Parathyroid adenoma (tissue), 2 donors: ENCODE data around the gene CLPTM1.

Source experiments
- H2AFZ ChIP-seq: fragments of 300-600 bp; sonication (generic); one replicate; pipeline ENCODE4 v1.7.0; 2017; ENCODE audit warnings: antibody characterized with exemption, mild to moderate bottlenecking
- H3K27ac ChIP-seq: fragments of 300-600 bp; sonication (generic); one replicate; pipeline ENCODE4 v1.7.0; 2017
- H3K27me3 ChIP-seq: fragments of 300-600 bp; sonication (generic); one replicate; pipeline ENCODE4 v1.7.0; 2017; ENCODE audit warnings: low read length; ENCODE audit not compliant: control insufficient read depth, insufficient read depth
- H3K36me3 ChIP-seq: fragments of 300-600 bp; sonication (generic); one replicate; pipeline ENCODE4 v1.7.0; 2017; ENCODE audit warnings: low read length; ENCODE audit not compliant: control insufficient read depth, insufficient read depth
- H3K4me1 ChIP-seq: fragments of 300-600 bp; sonication (generic); one replicate; pipeline ENCODE4 v1.7.0; 2017; ENCODE audit warnings: control low read depth
- H3K4me2 ChIP-seq: fragments of 300-600 bp; sonication (generic); one replicate; pipeline ENCODE4 v1.7.0; 2017; ENCODE audit warnings: low read length
- H3K4me3 ChIP-seq: fragments of 300-600 bp; sonication (generic); one replicate; pipeline ENCODE4 v1.7.0; 2017; ENCODE audit warnings: low read depth, low read length
- H3K79me2 ChIP-seq: fragments of 300-600 bp; sonication (generic); one replicate; pipeline ENCODE4 v1.7.0; 2017; ENCODE audit warnings: control low read depth
- H3K9ac ChIP-seq: fragments of 300-600 bp; sonication (generic); one replicate; pipeline ENCODE4 v1.7.0; 2017; ENCODE audit warnings: mild to moderate bottlenecking
- H3K9me3 ChIP-seq: fragments of 300-600 bp; sonication (generic); one replicate; pipeline ENCODE4 v1.7.0; 2017; ENCODE audit warnings: low read length; ENCODE audit not compliant: control insufficient read depth
- CTCF ChIP-seq: fragments of 300-600 bp; sonication (generic); IDR thresholded peaks from one replicate; pipeline ENCODE4 v1.7.0; 2017; ENCODE audit warnings: antibody characterized with exemption, mild to moderate bottlenecking
- donor health status: primary hyperparathyroidism.

Gene CLPTM1

DNA sequence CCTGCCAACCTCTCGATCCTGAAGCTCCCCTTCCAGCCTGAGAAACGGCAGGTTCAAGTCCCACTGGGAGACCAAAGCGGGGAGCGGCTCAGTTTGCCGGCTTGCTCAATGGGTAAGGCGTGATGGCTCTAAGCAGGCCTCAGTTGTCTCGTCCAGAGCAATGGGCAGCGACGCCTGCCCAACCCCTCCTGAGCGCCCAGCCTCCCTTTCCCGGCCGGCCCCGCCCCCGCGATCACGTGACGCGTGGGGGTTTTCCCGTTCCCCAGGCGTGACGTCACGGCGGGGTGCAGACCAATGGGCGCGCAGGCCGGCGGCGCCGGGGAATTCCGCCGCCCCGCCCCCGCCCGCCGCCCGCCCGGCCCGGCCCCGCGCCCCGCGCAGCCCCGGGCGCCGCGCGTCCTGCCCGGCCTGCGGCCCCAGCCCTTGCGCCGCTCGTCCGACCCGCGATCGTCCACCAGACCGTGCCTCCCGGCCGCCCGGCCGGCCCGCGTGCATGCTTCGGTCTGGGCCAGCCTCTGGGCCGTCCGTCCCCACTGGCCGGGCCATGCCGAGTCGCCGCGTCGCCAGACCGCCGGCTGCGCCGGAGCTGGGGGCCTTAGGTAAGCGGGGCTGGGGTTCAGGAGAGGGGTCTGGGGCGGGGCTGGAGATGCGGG is 46.0 kb downstream of the CLPTM1 start, which contains the start of gene RELB:
Gene RELB (plus strand): TSS at position 378 of the 653 bp plus-strand sequence. CDS start 116 bp downstream, at position 494.
- no peaks in the 10 kb centered on the region for H3K36me3 ChIP-seq
- H3K4me1 ChIP-seq = no peaks in the 10 kb centered on the region
- peak within 1 kb of the TSS; percentile 73 for H3K4me3 ChIP-seq
- peak within 1 kb of the TSS; percentile 95 for H3K27ac ChIP-seq
- H3K27me3 ChIP-seq = no peaks in the 10 kb centered on the region
- H2AFZ ChIP-seq = peak within 1 kb of the TSS; percentile 97
- no peak within 1 kb of the TSS for H3K9ac ChIP-seq
- no peaks in the 10 kb centered on the region for H3K79me2 ChIP-seq
- TF ChIP-seq CTCF = no peak
- no peaks in the 10 kb centered on the region for H3K9me3 ChIP-seq
- peak within 1 kb of the TSS; percentile 91 for H3K4me2 ChIP-seq

DNA sequence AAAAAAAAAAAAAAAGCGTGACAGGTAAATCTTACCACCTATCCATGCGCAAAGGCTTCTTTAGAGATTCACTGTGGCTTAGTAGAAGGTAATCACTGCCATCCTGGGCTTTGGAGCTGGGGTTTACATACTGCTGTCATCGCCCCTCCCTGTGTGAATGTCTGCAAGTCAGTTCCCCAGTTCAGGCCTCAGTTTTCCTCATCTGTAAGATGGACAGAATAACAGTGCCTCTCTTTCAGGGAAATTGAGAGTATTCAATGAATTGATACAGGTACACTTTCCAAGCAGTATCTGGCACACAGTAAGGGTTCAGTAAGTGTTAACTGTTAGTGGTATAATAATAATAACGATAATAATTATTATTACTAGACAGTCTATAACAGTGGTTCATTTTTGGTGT is 48.3 kb downstream of the CLPTM1 start:
- Histone ChIP-seq H3K27ac (no peak overlapping the region), H3K9ac (no peak overlapping the region), H2AFZ (no peak overlapping the region), H3K4me3 (no peak overlapping the region), H3K4me2 (no peak overlapping the region), H3K9me3 (no peaks in the 10 kb centered on the region), H3K36me3 (no peaks in the 10 kb centered on the region), H3K27me3 (no peaks in the 10 kb centered on the region), H3K79me2 (no peaks in the 10 kb centered on the region), H3K4me1 (no peaks in the 10 kb centered on the region)
- TF ChIP-seq CTCF = no peak

DNA sequence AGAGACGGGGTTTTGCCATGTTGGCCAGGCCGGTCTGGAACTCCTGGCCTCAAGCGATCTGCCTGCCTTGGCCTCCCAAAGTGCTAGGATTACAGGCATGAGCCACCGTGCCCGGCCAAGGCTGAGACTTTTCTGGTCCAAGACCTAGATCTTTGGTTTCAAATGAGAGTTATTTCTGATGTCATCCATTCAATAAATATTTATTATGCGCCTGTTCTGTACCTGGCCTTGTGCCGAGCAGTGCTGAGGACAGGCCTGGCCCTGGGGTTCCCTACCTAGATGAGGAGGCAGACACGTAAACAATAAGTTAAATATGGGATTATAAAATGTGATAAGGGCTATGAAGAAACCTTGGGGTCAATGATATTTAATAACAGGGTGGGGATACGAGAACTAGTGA is 50.6 kb downstream of the CLPTM1 start:
- Histone ChIP-seq H3K27ac (no peak overlapping the region), H3K9ac (no peak overlapping the region), H3K4me1 (no peaks in the 10 kb centered on the region), H3K9me3 (no peaks in the 10 kb centered on the region), H3K36me3 (no peaks in the 10 kb centered on the region), H3K27me3 (no peaks in the 10 kb centered on the region), H3K4me2 (no peak overlapping the region), H3K79me2 (no peaks in the 10 kb centered on the region), H3K4me3 (no peak overlapping the region), H2AFZ (no peak overlapping the region)
- TF ChIP-seq CTCF = no peak

- H3K4me1 ChIP-seq = no peaks in the 10 kb centered on the region
- no peaks in the 10 kb centered on the region for H3K27me3 ChIP-seq
- no peak overlapping the region for H2AFZ ChIP-seq
- no peak overlapping the region for H3K9ac ChIP-seq
- H3K79me2 ChIP-seq = no peaks in the 10 kb centered on the region
- no peak for TF ChIP-seq CTCF
- H3K27ac ChIP-seq = no peak overlapping the region
- H3K4me2 ChIP-seq = no peak overlapping the region
- no peak overlapping the region for H3K4me3 ChIP-seq
- no peaks in the 10 kb centered on the region for H3K36me3 ChIP-seq
- no peaks in the 10 kb centered on the region for H3K9me3 ChIP-seq
Observed at GRCh38 chr19:45008552-45008951, 53.4 kb downstream of the CLPTM1 start.

GRCh38 chr19:45009625-45010255 is 54.6 kb downstream of the CLPTM1 start:
- no peaks in the 10 kb centered on the region for H3K36me3 ChIP-seq
- TF ChIP-seq CTCF = no peak

More at GRCh38 chr19:45009625-45010255, 54.6 kb downstream of the CLPTM1 start:
- H3K9me3 ChIP-seq = no peaks in the 10 kb centered on the region
- H2AFZ ChIP-seq = no peak overlapping the region
- no peak overlapping the region for H3K4me2 ChIP-seq
- no peaks in the 10 kb centered on the region for H3K27me3 ChIP-seq
- no peaks in the 10 kb centered on the region for H3K4me1 ChIP-seq
- H3K4me3 ChIP-seq = no peak overlapping the region
- no peak overlapping the region for H3K27ac ChIP-seq
- no peaks in the 10 kb centered on the region for H3K79me2 ChIP-seq
- H3K9ac ChIP-seq = no peak overlapping the region
